Stimulated activated CD8-positive, alpha-beta memory T cell treated with anti-CD3 and anti-CD28 coated beads, Interleukin-12 subunit alpha, Interleukin-12 subunit beta, amount 100 ng/mL, for 1 hour (primary cell): ENCODE results near the gene DAGLA.

Source experiments
- DNase-seq: peaks from one replicate; pipeline ENCODE4 v3.0.0-alpha.2; 2020; ENCODE audit warnings: low read depth

DAGLA gene

DNA sequence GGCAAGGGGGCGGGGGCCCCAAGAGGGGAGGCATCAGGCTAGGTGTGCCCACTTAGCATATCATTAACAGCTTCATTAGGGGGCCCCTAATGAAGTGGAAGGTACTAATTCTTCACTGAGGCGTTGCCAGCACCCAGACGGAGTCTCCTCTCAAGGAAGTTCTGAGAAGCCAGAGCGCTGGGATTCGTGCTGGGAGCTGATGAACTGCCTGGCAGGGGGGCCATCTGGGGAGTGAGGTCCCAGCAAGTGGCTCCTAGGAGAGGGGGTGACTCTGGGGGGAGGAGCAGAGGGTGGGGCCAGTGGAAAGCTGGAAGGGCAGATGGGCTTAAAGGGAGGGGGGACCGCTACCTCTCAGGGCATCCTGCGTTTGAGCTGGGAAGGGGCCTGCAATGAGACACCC is 29.8 kb downstream of the DAGLA start:
- DNase-seq, result no peak

DNA sequence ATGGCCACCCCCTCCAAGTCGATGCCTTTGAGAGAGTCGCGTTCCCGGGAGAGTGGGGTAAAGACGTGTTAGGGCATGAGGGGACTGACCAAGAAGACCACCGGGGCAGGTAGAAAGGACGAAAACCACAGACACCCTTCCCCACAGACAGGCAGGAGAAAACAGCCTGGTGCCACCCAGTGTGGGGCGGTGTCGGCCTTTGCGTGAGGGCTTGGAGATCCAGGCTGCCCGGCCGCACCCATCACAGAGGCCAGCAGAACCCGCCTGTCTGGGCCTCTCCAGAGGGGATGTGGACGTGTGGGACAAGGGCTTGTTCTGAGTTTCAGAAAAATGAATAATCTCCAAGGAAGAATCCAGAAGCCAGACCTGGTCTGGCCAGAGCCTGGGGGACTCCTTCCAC is 30.8 kb downstream of the DAGLA start:
- no peak for DNase-seq

DNA sequence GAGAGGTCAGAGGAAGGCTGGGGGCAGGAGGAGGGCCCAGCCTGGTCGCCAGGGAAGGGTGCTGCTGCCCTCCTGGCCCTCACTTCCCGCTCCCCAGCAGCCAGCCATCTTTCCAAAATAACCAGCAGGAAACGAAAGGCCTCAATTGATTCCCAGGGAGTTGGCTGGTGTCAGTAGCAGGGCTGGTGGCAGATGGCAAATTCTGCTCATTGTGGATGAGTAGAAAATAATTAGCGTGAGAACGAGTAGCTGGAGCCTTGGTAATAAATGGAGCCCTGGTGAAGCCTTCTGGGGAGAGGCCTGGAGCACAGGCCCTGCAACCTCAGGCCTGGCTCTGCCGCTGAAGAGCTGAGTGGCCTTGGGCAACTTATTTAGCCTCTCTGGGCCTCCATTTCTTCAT is 31.3 kb downstream of the DAGLA start:
- DNase-seq, result no peak

DNA sequence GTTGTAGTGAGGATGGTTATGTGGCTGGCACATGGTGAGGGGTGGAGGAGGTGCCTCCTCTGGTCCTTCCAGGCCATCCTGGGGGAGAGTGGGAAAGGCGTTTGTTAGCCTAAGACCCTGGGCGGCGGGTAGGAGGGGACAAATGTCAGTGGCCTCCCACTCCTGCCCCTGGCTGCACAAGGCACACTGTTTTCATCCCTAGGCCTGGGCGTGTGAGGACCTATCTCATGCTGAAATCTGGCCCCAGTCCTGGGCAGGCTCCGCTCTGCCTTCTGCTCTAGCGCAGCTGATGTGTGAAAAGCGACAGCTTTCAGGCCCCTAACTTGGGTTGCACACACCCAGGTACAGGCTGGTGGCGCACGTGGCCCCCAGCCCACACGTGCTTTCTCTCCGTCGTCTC is 32.1 kb downstream of the DAGLA start:
- DNase-seq, result no peak

DNA sequence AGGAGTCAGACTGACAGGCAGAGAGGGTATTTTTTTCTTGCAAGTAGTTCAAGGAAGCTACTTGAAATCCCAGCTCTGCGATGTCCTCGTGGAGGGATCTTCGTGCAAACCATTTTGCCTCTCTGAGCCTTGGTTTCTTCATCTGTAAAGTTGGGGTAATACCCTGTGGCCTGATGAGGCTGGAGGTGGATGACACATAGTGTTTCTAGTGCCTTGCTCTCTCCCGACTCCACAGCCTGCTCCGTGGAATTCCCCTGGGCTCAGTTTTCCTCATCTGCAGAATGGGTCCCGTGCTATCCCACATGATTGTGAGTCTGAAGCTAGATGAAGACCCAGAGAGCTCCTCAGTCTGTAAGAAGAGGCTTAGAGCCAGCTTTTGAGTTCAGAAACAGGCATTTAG is 32.7 kb downstream of the DAGLA start:
- no peak for DNase-seq

DNA sequence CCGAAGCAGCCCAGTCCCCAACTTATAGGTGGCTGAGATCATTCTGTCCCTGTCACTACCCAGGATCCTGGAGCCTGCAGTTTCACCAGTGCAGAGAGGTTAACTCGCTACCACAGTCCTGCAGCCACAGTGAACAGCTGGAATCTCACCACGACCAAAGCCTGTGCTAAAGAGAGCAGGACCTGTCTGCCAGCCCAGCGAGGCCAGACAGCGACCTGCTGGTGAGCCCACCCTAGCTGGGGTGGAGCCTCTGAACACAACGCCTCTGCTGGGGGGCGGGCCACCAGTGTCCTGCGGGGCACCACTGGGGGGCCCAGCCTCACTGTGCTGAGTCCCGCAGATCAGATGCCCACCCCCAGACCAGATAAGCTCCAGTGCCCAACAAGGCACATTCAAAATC is 33.3 kb downstream of the DAGLA start:
- no peak for DNase-seq

DNA sequence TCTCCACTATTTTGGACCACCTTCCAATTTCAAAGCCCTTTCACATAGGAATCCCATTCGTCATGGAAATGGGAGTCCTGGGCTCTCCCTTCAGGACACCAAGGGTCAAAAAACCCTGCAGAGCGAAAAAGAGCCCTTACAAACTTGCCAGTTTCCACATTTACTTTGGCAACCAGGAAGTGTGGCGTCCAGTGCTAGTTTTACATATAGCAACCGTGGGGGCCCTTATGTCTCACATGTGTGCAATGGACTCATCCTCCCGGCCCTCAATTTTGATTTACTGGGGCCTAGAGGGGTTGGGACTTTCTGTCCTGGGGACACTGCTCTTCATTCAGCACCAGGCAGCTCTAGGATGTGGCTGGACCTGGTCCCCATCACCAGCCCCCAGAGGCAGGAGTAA is 33.7 kb downstream of the DAGLA start:
- no peak for DNase-seq

DNA sequence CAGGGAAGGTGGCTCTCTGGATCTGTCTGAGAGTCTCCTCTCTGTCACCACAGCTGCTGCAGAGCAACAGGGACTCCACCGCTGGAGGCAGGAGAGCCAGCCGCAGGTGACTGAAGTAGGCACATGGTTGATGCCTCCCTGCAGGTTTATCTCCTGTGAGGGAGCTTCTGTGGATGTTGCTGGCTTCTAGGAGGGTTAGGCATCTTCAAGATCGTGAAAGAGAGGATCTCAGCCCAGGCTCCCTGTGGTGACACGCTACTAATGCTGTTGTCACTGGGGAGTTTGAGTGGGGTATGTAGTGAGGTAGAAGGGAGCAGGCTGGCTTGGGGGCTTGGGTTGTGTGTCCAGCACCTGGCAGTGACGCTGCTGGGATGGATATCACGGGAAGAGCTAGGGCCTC is 34.1 kb downstream of the DAGLA start:
- DNase-seq, result no peak

DNA sequence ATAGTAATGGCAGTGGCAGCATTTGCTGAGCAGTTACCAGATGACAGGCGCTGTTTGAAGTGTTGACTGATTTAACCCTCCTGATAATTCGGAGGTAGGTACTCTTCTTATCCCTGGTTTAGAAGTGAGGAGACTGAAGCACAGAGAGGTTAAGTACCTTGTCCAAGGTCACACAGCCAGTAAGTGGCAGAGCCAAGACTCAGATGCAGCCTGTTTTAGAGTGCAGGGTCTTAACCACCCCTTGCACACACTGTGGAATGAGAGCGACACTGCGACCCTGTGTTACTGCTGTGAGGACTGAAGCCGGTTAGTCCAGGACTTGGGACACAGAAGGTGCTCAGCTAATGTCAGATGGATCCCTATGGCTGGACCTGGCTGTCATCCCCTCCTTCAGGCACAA is 34.7 kb downstream of the DAGLA start:
- no peak for DNase-seq

DNA sequence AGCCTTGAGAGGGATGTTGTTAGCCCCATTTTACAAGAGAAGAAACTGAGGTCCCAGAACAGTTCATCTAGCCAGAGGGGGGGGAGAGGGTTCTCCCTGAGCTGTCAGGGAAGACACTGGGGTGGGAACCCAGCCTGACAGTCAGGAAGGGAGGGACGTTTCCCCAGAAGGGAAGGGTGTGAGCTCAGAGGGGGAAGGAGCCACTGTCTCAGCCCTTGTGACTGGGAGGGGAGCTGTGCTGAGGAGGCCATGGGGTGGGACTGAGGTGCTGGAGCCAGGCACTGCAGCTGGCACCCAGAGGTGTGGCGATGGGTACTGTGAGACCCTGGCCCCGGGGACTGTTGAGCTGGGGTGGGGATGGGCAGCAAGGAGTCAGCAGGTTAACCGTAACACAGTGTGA is 35.7 kb downstream of the DAGLA start:
- DNase-seq, result no peak

DNA sequence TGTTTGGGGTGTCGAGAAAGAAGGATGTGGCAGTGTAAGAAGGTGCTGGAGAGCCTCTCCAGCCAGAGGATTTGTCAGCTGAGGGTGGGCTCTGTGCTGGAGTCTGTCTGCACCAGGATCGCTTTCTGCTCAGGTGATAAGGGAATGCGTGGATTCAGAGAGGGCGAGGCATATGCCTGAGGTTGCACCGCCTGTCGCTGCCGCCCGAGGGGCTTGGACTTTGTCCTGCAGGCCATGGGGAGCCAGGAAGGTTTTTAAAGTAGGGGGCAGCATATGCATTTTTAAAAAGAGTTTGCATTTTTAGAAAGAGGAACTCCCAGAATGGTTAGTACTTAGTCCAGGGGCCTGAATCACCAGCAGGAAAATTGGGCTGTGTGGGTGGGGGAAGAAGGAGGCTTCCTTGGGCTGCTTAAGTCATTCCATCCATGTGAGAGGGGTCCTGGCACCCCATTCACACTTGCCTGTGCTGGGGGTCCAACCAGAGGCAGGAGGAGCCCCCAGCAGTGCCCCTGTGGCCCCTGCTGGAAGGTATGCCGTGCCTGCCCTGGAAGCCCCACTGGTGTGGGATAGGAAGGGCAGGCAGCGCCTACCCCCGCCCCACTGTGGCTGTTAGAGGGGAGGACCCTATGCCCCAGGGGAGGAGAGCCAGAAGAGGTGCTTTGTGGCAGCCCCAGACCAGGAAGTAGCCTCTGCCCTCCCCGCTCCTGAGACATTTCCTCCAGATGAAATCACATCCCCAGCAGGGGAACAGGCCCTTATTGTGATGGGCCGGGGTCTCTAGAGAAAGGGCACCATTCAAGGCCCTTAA is 36.5 kb downstream of the DAGLA start:
- no peak for DNase-seq

DNA sequence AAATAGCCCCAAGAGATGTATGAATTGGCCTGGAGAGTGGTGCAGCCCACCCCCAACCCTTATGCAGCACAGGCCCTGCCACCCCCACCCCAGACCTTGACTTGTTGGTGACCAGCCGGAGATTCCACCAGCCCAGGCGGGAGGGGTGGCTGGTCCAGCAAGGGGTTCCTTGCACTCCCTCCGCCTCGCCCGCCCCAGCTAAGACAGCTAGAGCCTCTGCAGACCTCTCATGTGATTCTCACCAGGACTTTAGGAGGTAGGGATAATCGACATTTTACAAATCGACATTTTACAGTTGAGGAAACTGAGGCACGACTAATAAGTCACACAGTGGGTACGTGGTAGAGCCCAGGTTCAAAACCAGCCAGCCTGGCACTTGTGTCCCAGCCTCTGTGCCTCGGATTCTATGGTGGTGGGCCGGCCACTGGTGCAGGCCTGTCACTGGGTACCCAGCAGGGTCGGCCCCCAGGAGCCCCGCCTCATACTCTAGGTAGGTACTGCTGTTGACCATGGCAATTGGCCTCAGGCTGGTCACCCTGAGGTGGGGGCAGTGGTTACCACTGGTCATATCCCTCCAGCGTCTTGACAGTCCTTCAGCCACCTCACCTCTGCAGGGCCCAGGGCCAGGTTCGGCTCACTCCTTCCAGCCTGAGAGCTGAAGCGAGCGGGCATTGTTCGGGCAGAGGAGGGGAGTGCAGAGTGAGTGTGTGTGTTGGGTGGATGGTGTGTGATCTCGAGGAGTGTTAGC is 37.3 kb downstream of the DAGLA start:
- no peak for DNase-seq

DNA sequence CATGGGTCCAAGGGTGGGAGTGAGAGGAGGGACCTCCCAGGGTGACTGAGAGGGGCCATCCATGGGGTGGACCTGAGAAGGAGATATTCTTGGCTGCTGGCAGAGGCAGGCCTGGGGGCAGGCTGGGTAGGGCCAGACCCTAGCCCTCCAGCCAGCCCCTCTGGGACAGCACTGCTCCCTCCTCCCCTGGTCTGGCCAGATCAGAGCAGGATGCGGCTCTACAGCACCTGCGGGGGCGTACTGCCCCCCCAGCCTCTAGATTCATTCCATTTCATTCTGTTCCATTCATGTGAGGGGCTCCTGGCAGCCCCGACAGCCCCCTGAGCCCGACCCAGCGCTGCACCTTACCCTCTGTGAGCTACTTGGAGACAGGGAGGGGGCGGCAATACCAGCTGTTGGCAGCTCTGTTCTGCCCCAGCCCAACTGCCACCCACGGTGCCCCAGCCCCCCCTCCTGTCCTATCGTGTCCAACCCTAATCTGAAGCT is 37.9 kb downstream of the DAGLA start:
- no peak for DNase-seq

DNA sequence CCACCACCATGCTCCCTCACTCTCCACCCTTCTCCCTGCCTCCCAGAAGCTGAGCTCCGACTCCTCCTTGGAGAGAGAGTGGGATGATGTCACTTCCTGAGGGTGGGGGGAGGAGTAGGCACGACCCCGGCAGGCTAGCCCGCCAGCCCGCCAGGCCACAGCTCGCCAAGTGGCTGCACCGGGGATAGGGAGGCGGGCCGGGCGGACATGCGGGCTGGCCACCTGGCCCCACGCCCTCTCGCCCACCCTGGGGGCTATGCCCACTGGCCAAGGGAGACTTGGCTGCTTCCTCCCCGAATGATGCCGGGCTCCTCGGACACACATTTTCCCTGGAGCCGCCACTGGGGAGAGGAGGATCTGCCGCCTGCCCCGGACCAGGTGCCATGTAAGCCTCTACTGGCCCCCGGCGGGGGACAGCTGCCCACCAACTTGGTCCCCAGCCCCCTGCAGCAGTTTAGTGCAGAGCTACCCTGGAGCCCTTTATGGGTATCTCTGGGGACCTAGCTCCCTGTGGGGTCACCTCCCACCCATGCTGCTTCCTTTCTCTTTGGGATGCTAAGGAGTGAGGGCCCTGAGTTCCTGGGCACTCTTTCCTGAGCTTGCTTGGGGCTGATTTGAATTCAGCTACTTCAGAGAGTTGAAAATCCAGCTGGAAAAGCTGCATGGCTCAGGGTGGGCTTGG is 38.6 kb downstream of the DAGLA start:
- DNase-seq, result no peak

DNA sequence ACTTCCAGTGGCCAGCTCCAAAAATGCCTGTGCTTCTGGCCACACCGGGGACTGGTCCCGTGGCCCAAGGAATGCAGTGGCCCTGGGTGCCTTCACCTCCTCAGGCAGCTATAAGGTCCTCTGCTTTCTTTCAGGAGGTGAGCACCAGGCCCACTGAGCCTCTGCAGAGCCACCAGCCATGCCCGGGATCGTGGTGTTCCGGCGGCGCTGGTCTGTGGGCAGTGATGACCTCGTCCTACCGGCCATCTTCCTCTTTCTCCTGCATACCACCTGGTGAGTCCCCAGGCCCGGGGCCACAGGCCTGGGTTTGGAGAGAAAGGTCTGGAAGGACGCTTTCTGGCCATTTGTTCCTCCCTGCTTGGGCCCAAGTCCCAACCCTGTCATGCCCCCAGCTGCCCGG is 39.8 kb downstream of the DAGLA start:
- DNase-seq, result no peak

DNA sequence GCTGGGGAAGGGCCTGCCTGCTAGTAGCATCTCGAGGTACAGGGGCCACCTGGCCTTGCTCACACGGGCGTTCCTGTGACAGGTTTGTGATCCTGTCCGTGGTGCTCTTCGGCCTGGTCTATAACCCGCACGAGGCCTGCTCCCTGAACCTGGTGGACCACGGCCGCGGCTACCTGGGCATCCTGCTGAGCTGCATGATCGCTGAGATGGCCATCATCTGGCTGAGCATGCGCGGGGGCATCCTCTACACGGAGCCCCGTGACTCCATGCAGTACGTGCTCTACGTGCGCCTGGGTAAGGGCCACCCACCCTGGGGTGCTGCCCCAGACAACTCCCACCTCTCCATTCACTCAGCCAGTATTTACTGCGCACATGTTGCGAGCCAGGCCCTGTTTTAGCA is 40.4 kb downstream of the DAGLA start:
- DNase-seq, result no peak

DNA sequence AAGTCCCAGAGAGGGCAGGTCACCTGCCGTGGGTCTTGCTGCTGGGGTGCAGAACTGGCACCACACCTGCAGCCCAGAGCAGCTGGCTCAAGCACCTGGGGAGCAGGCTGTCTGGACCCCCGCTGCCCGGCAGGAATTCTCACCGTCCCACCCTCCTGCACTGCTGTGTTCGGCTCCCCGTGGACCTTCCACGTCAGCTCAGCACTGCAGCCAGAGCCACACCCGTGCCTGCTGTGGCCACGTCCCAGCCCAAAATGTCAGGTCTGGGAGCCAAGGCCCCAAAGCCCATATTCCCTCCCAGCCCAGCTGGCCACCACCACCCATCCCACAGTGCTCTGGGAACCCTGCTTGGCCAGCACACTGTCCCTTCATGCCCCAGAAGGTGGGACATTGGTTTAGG is 44.2 kb downstream of the DAGLA start:
- DNase-seq, result no peak

DNA sequence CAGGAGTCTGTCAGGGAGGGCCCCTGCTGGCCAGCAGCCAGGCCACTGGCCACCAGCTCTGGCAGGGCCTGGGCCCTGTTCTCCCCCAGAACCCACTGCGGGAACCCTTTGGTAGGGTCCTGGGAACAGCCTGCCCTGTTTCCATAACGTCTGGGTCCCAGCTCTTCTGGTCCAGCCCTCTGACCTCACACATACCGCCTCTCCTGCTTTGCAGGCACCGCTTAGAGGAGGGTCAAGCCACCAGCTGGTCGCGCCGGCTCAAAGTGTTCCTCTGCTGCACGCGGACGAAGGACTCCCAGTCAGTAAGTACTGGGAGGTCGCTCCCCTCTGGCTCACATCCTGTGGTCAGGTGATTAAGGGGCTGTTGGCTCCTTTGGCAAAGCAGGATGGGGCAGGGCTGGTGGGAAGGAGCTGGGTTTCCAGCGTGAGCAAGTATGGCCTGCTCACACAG is 45.6 kb downstream of the DAGLA start:
- no peak for DNase-seq

DNA sequence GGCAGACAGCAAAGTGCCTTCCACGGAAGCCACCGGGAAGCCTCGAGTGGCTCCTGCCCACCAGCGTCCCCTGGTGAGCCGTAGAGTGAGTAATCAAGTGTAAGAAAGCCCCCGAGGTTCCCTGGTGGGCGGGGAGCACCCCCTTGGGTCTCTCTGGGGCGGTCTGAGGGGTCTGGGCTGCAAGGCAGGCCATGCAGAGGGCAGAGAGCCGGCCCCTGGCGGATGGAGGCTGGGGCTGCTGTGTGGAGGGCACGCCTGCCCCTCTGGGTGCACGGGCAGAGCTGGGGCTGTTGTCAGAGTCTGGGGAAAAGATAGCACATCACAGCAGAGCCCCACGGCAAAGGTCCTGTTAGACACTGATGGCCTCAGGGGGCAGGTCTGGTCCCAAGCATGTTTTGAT is 46.6 kb downstream of the DAGLA start:
- no peak for DNase-seq

DNA sequence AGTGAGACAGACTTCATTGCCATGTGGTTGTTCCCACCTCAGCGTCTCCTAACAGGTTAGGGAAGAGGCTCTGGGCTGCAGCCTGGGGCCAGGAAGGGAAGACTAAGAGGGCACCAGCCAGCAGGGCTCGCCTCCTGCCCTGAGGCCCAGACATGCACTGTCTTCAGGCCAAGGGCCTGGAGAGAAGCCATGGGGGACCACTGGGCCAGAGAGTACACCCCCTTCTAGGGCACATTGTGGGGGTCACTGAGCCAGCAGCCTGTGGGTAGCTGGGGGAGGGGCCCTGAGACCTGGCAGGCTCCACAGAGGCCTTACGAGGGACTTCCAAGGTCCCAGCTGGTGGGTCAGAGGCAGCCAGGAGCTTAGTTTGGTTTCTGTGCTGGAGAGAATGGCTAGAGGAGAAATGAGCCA is 47.2 kb downstream of the DAGLA start:
- no peak for DNase-seq

DNA sequence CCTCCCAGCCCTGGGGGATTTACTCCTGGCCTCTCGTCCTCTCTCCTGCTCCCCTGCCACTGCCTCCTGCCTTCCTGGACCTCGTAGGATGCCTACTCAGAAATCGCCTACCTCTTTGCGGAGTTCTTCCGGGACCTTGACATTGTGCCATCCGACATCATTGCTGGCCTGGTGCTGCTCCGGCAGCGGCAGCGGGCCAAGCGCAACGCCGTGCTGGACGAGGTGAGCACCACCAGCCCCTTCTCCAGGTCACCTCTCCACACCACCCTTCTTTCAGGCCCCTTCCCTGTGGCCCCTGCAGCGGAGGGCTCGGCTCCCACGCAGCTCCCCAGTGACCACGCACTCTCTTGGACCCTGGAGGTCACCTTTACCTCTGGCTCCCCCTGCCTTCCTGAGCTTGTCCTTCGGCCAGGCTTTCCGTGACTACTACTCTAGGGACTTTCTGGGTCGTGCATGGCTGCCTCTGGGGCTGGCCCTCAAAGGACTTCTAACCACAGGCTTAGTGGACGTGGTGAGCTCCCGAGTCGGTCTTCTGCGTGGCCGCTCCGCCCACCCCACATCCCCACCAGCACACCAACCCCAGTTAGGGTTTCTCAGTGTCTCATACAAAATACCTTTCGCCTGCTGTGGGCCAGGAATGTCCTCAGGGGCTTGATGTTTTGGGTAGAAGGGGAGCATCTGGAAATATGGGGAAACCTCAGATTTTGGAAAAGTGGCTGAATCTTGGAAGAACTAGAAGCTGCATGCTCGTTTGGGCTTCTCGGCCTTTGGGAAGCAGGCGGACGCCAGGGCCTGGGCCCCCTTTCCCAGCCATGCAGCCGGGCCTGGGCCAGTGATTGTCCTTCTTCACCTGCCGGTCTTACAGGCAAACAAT is 48.1 kb downstream of the DAGLA start:
- DNase-seq, result no peak

DNA sequence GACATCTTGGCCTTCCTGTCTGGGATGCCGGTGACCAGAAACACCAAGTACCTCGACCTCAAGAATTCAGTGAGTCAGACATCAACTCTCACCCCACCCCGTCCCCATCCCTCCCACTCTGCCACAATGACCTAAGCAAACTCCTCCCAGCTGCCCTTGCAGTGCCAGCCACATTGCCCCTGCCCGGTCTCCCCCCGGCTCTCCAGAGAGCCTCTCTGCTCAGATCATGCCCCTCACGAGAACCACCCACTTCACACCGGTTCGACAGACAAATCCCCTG is 48.7 kb downstream of the DAGLA start:
- DNase-seq, result no peak
